ENCODE measurements around the gene ADAM10.

- no peak for TF ChIP-seq POLR2A (IDR thresholded peaks at IDR 0.05)
- TF ChIP-seq, protein P1, sequence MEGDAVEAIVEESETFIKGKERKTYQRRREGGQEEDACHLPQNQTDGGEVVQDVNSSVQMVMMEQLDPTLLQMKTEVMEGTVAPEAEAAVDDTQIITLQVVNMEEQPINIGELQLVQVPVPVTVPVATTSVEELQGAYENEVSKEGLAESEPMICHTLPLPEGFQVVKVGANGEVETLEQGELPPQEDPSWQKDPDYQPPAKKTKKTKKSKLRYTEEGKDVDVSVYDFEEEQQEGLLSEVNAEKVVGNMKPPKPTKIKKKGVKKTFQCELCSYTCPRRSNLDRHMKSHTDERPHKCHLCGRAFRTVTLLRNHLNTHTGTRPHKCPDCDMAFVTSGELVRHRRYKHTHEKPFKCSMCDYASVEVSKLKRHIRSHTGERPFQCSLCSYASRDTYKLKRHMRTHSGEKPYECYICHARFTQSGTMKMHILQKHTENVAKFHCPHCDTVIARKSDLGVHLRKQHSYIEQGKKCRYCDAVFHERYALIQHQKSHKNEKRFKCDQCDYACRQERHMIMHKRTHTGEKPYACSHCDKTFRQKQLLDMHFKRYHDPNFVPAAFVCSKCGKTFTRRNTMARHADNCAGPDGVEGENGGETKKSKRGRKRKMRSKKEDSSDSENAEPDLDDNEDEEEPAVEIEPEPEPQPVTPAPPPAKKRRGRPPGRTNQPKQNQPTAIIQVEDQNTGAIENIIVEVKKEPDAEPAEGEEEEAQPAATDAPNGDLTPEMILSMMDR (IDR thresholded peaks at IDR 0.05): no peak
These were observed 122.5 kb downstream of the ADAM10 start for GRCh38 chr15:58627046-58627445.
